ENCODE data around the gene MTUS2.
"Not testable (repeated sequence)": the region's sequence is repeated elsewhere in the genome, so short reads cannot be mapped to it uniquely, and the experiment has no call there.

MTUS2 gene

DNA sequence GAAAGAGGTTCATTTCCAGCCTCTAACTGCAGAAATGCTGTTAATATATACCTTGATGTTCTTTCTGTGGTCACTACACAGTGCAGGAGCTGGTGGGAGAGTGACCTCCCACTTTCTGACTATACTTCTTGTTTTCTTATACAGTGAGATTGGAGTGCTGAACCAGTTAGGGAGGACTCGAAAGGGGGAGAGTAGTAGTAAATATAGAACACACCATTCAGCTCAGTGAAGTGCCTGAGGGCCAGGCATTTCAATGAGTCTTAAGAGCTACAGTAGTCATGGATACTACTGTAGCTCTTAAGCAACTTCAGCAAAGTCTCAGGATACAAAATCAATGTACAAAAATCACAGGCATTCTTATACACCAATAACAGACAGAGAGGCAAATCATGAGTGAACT, 372.9 kb downstream of the MTUS2 start:
- H3K27ac ChIP-seq, result no peak overlapping the region
- TF ChIP-seq, protein P1, sequence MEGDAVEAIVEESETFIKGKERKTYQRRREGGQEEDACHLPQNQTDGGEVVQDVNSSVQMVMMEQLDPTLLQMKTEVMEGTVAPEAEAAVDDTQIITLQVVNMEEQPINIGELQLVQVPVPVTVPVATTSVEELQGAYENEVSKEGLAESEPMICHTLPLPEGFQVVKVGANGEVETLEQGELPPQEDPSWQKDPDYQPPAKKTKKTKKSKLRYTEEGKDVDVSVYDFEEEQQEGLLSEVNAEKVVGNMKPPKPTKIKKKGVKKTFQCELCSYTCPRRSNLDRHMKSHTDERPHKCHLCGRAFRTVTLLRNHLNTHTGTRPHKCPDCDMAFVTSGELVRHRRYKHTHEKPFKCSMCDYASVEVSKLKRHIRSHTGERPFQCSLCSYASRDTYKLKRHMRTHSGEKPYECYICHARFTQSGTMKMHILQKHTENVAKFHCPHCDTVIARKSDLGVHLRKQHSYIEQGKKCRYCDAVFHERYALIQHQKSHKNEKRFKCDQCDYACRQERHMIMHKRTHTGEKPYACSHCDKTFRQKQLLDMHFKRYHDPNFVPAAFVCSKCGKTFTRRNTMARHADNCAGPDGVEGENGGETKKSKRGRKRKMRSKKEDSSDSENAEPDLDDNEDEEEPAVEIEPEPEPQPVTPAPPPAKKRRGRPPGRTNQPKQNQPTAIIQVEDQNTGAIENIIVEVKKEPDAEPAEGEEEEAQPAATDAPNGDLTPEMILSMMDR (conservative IDR thresholded peaks at IDR 0.05), result no peak

DNA sequence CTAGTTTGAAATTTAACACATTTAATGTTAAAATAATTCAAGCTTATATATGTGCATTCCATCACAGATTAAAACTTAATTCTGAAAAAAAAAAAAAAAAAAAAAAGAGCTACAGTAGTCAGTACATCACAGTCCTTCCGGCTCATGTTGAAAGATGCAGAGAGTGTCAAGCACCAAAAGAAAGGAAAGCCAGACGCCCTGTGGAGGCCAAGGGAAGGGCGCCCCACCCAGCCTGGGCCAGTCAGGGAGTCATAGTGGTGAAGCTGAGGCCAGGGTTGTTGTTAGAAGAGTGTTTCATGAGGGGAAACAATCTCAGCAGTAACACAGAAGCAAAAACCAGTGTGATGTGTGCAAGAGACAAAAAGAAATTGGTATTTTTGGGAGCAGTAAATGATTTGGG, 375.3 kb downstream of the MTUS2 start:
- H3K27ac ChIP-seq, result no peak overlapping the region
- TF ChIP-seq, protein P1 (conservative IDR thresholded peaks at IDR 0.05), result no peak

DNA sequence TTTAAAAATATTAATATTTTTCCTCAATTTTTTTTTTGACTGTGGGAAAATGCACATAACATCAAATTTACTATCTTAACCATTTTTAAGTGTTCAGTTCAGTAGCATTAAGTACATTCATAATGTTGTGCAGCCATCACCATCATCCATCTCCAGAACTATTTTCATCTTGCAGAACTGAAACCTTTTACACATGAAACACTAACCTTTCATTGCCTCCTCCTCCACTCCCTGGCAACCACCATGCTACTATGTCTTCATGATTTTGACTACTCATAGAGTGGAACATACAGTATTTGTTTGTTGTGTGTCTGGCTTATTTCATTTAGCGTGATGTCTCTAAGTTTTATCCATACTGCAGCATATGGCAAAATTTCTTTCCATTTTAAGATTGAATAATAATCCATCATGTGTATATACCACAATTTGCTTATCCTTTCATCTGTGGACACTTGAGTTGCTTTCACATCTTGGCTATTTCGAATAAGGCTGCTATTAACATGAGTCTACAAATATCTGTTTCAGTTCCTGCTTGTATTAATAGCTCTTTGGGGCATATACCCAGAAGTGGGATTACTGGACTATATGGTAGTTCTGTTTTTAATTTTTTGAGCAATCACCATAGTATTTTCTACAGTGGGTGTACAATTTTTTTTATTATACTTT, 376.4 kb downstream of the MTUS2 start:
- TF ChIP-seq, protein P1 (conservative IDR thresholded peaks at IDR 0.05), result no peak
- no peak overlapping the region for H3K27ac ChIP-seq

DNA sequence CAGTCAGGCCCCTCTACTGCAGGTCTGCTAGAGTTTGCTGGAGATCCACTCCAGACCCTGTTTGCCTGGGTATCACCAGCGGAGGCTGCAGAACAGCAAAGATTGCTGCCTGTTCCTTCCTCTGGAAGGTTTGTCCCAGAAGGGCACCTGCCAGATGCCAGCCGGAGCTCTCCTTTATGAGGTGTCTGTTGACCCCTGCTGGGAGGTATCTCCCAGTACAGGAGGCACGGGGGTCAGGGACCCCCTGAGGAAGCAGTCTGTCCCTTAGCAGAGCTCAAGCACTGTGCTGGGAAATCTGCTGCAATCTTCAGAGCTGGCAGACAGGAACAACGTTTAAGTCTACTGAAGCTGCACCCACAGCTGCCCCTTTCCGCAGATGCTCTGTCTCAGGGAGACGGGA, 382.6 kb downstream of the MTUS2 start:
- not testable (repeated sequence) for H3K27ac ChIP-seq

DNA sequence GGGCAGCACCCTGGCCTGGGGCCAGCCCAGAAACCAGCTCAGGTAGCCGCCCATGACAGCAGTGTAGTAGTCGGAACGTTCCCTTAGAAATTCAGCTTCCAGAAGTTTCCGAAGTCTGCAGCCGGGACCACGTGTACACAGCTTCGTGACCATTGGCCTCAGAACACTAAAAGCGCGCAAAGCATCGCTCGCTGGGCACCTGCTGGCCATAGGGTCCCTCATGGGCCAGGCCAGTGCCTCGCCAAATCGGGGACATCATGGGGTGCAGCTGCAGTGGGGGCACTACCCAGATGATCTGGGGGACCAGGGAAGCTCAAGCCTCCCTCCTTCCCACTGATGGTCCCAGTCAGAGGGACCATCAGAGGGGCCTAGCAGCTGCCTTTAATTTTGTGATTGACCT, 384.5 kb downstream of the MTUS2 start:
- TF ChIP-seq, protein P1 (conservative IDR thresholded peaks at IDR 0.05), result no peak
- H3K27ac ChIP-seq, result no peak overlapping the region

DNA sequence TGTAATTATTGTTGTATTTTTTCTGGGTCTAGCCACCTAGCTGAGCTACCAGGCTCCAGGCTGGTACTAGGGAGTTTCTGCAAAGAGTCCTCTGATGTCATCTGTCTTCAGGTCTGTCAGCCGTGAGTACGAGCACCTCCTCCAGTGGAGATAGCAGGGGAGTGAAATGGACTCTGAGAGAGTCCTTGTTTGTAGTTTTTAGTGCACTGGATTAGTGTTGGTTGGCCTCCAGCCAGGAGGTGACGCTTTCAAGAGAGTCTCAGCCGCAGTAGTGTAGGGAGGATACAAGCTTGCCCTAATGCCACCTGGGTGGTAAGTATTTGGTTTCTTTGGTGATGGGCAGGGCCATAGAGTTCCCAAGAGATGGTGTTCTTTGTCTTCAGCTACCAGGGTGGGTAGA, 390.5 kb downstream of the MTUS2 start:
- no peak overlapping the region for H3K27ac ChIP-seq
- TF ChIP-seq, protein P1 (conservative IDR thresholded peaks at IDR 0.05), result no peak

DNA sequence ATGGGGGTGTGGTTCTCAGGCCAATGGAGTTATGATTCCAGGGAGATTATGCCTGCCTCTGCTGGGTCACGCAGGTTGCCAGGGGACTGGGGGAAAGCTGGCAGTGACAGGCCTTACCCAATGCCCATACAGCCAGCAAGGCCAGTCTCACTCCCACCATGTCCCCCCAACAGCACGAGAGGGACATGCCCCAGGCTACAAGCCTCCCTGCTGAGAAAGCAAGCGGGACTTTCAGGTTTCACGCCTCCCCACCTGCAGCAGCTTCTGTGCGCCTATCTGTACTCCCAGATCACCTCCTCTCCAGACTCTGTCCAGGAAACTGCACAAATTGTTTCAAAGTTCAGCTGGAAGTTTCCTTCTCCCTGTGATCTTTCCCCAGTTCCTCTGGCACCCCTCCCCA, 391.0 kb downstream of the MTUS2 start:
- not testable (repeated sequence) for H3K27ac ChIP-seq

DNA sequence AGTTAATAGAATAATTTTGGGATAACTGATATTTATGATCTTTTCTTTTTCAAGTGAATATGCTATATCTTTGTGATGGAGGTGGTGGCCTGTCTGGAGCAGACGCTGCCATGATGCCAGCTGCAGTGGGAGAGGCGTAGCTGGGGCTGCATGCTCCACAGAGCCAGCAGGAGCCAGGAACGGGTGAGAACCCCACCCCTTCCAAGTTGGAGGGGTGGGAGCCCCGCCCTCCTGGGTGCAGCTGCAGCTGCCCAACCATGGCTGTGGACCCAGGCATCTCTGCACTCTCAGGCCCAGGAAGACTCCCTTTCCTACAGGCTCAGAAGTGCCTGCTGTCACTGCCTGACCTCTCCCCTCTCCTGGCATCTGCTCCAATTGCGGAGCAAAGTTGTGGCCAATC, 402.3 kb downstream of the MTUS2 start:
- no peak overlapping the region for H3K27ac ChIP-seq
- TF ChIP-seq, protein P1 (conservative IDR thresholded peaks at IDR 0.05), result no peak

DNA sequence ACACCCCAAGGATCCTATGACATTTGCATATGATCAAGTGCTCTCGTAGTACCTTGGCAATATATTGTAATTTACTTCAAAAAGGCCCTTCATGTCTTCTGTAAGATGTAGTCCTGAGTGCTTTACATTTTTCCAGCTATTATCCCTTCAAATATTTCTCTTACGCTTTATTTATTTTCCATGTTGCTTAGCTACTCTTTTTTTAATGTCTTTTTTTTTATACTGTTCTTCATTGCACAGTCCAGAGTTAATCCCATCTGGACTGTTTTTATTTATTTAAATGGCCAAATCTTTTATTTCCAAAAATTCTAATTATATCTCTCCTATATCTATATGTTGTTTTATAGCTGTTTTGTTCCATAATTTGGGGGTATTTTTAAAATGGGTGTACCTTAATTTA, 404.1 kb downstream of the MTUS2 start:
- H3K27ac ChIP-seq, result no peak overlapping the region
- TF ChIP-seq, protein P1 (conservative IDR thresholded peaks at IDR 0.05), result no peak
